PC-3 (cell line): ENCODE measurements around the gene PYGO2. TPM values are rescaled to one million over a fixed set of nuclear protein-coding genes. Genes with fewer than 3 reads are reported as not detected.

Experiments
- ATAC-seq: fragments of 200-7000 bp; cut with Tn5 transposase; 2 replicates; pipeline ENCODE4 v1.9.1; 2020; ENCODE audit warnings: mild to moderate bottlenecking, moderate library complexity
- BruUV-seq: library from RNA; stranded (reverse); fragments of 400-500 nt; replicated peaks from 2 replicates; lab custom pipeline; 2021; lab: Mats Ljungman, UMichigan
- CTCF ChIA-PET: fragments of 300-600 bp; sonication (Branson Sonifier 250); formaldehyde crosslinking; loops from one replicate; lab custom pipeline; 2022; ENCODE audit warnings: antibody characterized with exemption; lab: Charles Lee
- POLR2A ChIA-PET: fragments of 300-600 bp; sonication (Branson Sonifier 250); formaldehyde crosslinking; loops from one replicate; lab custom pipeline; 2022; ENCODE audit warnings: antibody characterized with exemption; ENCODE audit not compliant: unreplicated experiment; lab: Charles Lee
- DNase-seq: peaks from one replicate; pipeline ENCODE4 v3.0.0-alpha.2; 2015
- H2AFZ ChIP-seq: fragments of 300-600 bp; sonication (generic); 2 replicates; pipeline ENCODE4 v1.6.0; 2016; ENCODE audit warnings: antibody characterized with exemption, low read length
- H3F3A ChIP-seq: fragments of 300-600 bp; sonication (generic); one replicate; pipeline ENCODE4 v1.6.0; 2017; ENCODE audit warnings: antibody characterized with exemption, low read length, control low read depth, mild to moderate bottlenecking; ENCODE audit not compliant: unreplicated experiment
- H3K27ac ChIP-seq: fragments of 300-600 bp; sonication (generic); 2 replicates; pipeline ENCODE4 v1.5.1; 2016; ENCODE audit warnings: mild to moderate bottlenecking, low read length
- H3K27me3 ChIP-seq: fragments of 300-600 bp; sonication (generic); 2 replicates; pipeline ENCODE4 v1.6.1; 2016; ENCODE audit warnings: low read length, mixed read lengths
- H3K36me3 ChIP-seq: fragments of 300-600 bp; sonication (generic); 2 replicates; pipeline ENCODE4 v1.6.1; 2016; ENCODE audit warnings: low read depth, mixed run types, low read length, mixed read lengths
- H3K4me1 ChIP-seq: fragments of 300-600 bp; sonication (generic); 2 replicates; pipeline ENCODE4 v1.5.1; 2016; ENCODE audit warnings: low read length; ENCODE audit not compliant: insufficient read depth
- H3K4me2 ChIP-seq: fragments of 300-600 bp; sonication (generic); 2 replicates; pipeline ENCODE4 v1.6.0; 2016; ENCODE audit warnings: low read length
- H3K4me3 ChIP-seq: fragments of 300-600 bp; sonication (generic); 2 replicates; pipeline ENCODE4 v1.5.1; 2016; ENCODE audit warnings: mild to moderate bottlenecking, low read length, mixed read lengths
- H3K79me2 ChIP-seq: fragments of 300-600 bp; sonication (generic); 2 replicates; pipeline ENCODE4 v1.6.1; 2017; ENCODE audit warnings: low read length, mixed read lengths
- H3K9ac ChIP-seq: fragments of 300-600 bp; sonication (generic); 2 replicates; pipeline ENCODE4 v1.6.0; 2016; ENCODE audit warnings: mild to moderate bottlenecking, low read length
- H3K9me2 ChIP-seq: fragments of 300-600 bp; sonication (generic); replicated peaks from 2 replicates; pipeline ENCODE4 v1.6.1; 2016; ENCODE audit warnings: mixed run types, low read length, mixed read lengths
- H3K9me3 ChIP-seq: fragments of 300-600 bp; sonication (generic); 2 replicates; pipeline ENCODE4 v1.6.1; 2016; ENCODE audit warnings: low read length, mixed read lengths
- H4K20me1 ChIP-seq: fragments of 300-600 bp; sonication (generic); 2 replicates; pipeline ENCODE4 v1.6.1; 2016; ENCODE audit warnings: low read length, mixed read lengths
- EZH2 ChIP-seq: fragments of 300-600 bp; sonication (generic); IDR thresholded peaks from one replicate; pipeline ENCODE4 v1.6.1; 2017; ENCODE audit warnings: antibody characterized with exemption, mild to moderate bottlenecking, low read length; ENCODE audit not compliant: unreplicated experiment
- EZH2phosphoT487 ChIP-seq: fragments of 300-600 bp; sonication (generic); IDR thresholded peaks from 2 replicates; pipeline ENCODE4 v1.6.1; 2018; ENCODE audit warnings: mild to moderate bottlenecking, antibody characterized with exemption, low read length, borderline replicate concordance
- intact Hi-C: fragments of 100-400 bp; cut with micrococcal nuclease; formaldehyde crosslinking; loops from 2 replicates; pipeline ENCODE4 v1.9.0; 2023
- total RNA-seq: library from RNA; depleted of rRNA; stranded (reverse); fragments of >200 nt; gene quantifications from 2 replicates; pipeline ENCODE4 v1.2.3, GENCODE V29; 2014
- TF ChIP-seq, protein P1 (sequence below): fragments of 300-600 bp; sonication (generic); conservative IDR thresholded peaks from 2 replicates; pipeline ENCODE4 v1.5.1; 2017; ENCODE audit warnings: antibody characterized with exemption, low read depth, mild to moderate bottlenecking, low read length

Gene PYGO2
- total RNA-seq, 1 experiment from 2014 or later, result 41.7 TPM

DNA sequence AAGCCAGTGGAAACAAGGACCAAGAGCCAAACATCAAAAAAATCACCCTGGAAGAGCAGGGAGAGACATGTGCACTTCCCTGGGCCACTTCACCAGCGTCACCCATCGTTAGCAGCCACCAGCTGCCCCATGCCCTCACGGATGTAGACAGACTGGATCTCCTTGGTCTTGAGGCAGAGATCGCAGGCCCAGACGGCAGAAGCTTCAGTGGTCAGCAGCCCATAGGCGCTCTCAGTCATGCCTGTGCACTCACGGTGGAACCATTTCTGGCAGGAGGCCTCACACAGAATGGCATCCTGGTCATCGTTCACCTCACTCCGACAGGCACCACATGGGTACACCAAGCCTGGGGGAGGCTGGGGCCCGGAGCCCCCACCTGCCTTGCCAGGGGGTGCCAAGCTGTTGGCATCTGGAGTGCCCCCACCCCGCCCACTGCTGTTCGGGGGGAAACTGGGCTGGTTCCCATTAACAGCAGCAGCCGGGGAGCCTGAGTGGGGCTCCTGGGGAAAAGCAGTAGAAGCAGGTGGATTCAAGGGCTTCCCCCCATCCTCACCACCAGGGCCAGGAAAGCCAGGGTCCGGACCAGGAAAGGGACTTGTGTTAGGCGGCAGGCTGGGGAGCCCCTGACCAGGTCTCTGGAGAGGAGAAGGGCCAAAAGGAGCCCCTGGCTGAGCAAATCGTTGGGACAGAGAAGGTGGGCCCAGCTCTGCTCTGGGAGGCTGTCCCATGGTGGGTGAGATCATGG, 2.7 kb downstream of the PYGO2 start:
- no peaks in the 10 kb centered on the region for H3K27me3 ChIP-seq
- no peak for DNase-seq
- ChIA-PET CTCF (no interaction called here), POLR2A (no interaction called here)
- no peaks in the 10 kb centered on the region for H3F3A ChIP-seq
- no peaks in the 10 kb centered on the region for H3K9me2 ChIP-seq
- H3K4me3 ChIP-seq, result no peak overlapping the region
- no peak overlapping the region for H3K9ac ChIP-seq
- no peak overlapping the region for H3K4me2 ChIP-seq
- intact Hi-C loops, result no loop called here
- no TSS peak for BruUV-seq
- H2AFZ ChIP-seq, result no peak overlapping the region
- no peak overlapping the region for H3K27ac ChIP-seq
- peaks cover 17% of the 10 kb centered on the region; the same call in 1 of the 2 replicates for H3K36me3 ChIP-seq
- no peak for ATAC-seq
- peaks cover 31% of the 10 kb centered on the region for H3K4me1 ChIP-seq
- H4K20me1 ChIP-seq, result no peaks in the 10 kb centered on the region
- H3K79me2 ChIP-seq, result peaks cover 42% of the 10 kb centered on the region
- TF ChIP-seq EZH2, result no peak
- TF ChIP-seq EZH2phosphoT487, result no peak
- TF ChIP-seq, protein P1, sequence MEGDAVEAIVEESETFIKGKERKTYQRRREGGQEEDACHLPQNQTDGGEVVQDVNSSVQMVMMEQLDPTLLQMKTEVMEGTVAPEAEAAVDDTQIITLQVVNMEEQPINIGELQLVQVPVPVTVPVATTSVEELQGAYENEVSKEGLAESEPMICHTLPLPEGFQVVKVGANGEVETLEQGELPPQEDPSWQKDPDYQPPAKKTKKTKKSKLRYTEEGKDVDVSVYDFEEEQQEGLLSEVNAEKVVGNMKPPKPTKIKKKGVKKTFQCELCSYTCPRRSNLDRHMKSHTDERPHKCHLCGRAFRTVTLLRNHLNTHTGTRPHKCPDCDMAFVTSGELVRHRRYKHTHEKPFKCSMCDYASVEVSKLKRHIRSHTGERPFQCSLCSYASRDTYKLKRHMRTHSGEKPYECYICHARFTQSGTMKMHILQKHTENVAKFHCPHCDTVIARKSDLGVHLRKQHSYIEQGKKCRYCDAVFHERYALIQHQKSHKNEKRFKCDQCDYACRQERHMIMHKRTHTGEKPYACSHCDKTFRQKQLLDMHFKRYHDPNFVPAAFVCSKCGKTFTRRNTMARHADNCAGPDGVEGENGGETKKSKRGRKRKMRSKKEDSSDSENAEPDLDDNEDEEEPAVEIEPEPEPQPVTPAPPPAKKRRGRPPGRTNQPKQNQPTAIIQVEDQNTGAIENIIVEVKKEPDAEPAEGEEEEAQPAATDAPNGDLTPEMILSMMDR, result no peak
- H3K9me3 ChIP-seq, result no peaks in the 10 kb centered on the region

GRCh38 chr1:154958036-154958435, 3.5 kb downstream of the PYGO2 start:
- DNase-seq (no peak), ATAC-seq (no peak)
- H3K9me2 ChIP-seq, result no peaks in the 10 kb centered on the region
- H3K27ac ChIP-seq, result no peak overlapping the region
- no peaks in the 10 kb centered on the region for H3K9me3 ChIP-seq
- no peak overlapping the region for H3K4me2 ChIP-seq
- TF ChIP-seq EZH2phosphoT487 (no peak), EZH2 (no peak)
- TF ChIP-seq, protein P1, result no peak
- H2AFZ ChIP-seq, result no peak overlapping the region
- no peak overlapping the region for H3K9ac ChIP-seq
- CTCF ChIA-PET, result no interaction called here
- POLR2A ChIA-PET, result no interaction called here
- H3K4me1 ChIP-seq, result peaks cover 30% of the 10 kb centered on the region
- peaks cover 36% of the 10 kb centered on the region for H3K79me2 ChIP-seq
- H3F3A ChIP-seq, result no peaks in the 10 kb centered on the region
- no peak overlapping the region for H3K4me3 ChIP-seq
- no peaks in the 10 kb centered on the region for H3K27me3 ChIP-seq
- H3K36me3 ChIP-seq, result peaks cover 10% of the 10 kb centered on the region; the same call in 1 of the 2 replicates
- intact Hi-C loops, result no loop called here
- no peaks in the 10 kb centered on the region for H4K20me1 ChIP-seq
- TSS peak; percentile 0 for BruUV-seq

- H3K9ac ChIP-seq, result no peak overlapping the region
- H3K4me2 ChIP-seq, result no peak overlapping the region
- H3K9me3 ChIP-seq, result no peaks in the 10 kb centered on the region
- H3K4me1 ChIP-seq, result peaks cover 21% of the 10 kb centered on the region
- H3K4me3 ChIP-seq, result no peak overlapping the region
- H3K27me3 ChIP-seq, result no peaks in the 10 kb centered on the region
- no peaks in the 10 kb centered on the region for H4K20me1 ChIP-seq
- H3F3A ChIP-seq, result no peaks in the 10 kb centered on the region
- TF ChIP-seq EZH2phosphoT487 (no peak), EZH2 (no peak)
- TF ChIP-seq, protein P1, result no peak
- no peak for ATAC-seq
- no TSS peak for BruUV-seq
- no peak overlapping the region for H3K27ac ChIP-seq
- no peak for DNase-seq
- H2AFZ ChIP-seq, result no peak overlapping the region
- intact Hi-C loops, result no loop called here
- CTCF ChIA-PET, result no interaction called here
- H3K9me2 ChIP-seq, result no peaks in the 10 kb centered on the region
- POLR2A ChIA-PET, result interaction anchor here (0.7 kb wide), 1 partner anchor 351 kb away, joined by 4 read pairs; no protein-coding TSS in a partner anchor
- peaks cover 8% of the 10 kb centered on the region; the same call in 1 of the 2 replicates for H3K36me3 ChIP-seq
- peaks cover 27% of the 10 kb centered on the region for H3K79me2 ChIP-seq
These were observed 4.4 kb downstream of the PYGO2 start for GRCh38 chr1:154957091-154957657.
